Astrocyte (in vitro differentiated cells and primary cell): Measurements from ENCODE around the gene RAB3A. TPM values are rescaled to one million over a fixed set of nuclear protein-coding genes. Genes with fewer than 3 reads are reported as not detected.
A peak's percentile ranks its signal among the peaks of the same experiment; 100 is the strongest.

ENCODE experiments used
- DNase-seq: peaks from one replicate; pipeline ENCODE4 v3.0.0-alpha.2; 2010; ENCODE audit warnings: low read depth
- FAIRE-seq: peaks from 2 replicates; lab custom pipeline; 2011; peaks lifted over from hg19 to GRCh38; lab: Jason Lieb, UNC
- H2AFZ ChIP-seq: 2 replicates; pipeline ENCODE4 v1.6.0; 2012; ENCODE audit warnings: low read depth, low read length, inconsistent platforms
- H3K27ac ChIP-seq: 2 replicates; pipeline ENCODE4 v1.5.1; 2011; ENCODE audit warnings: low read depth, low read length, inconsistent platforms
- H3K27me3 ChIP-seq: 2 replicates; pipeline ENCODE4 v1.6.0; 2011; ENCODE audit warnings: low read length, inconsistent platforms; ENCODE audit not compliant: insufficient read depth
- H3K36me3 ChIP-seq: 2 replicates; pipeline ENCODE4 v1.5.1; 2011; ENCODE audit warnings: low read length, inconsistent platforms; ENCODE audit not compliant: insufficient read depth
- H3K4me1 ChIP-seq: 2 replicates; pipeline ENCODE4 v1.5.1; 2011; ENCODE audit warnings: low read length, inconsistent platforms; ENCODE audit not compliant: insufficient read depth
- H3K4me2 ChIP-seq: 2 replicates; pipeline ENCODE4 v1.6.0; 2012; ENCODE audit warnings: low read length, inconsistent platforms
- H3K4me3 ChIP-seq: 2 replicates; pipeline ENCODE4 v1.5.1; 2011; ENCODE audit warnings: low read depth, mild to moderate bottlenecking, low read length, inconsistent platforms; ENCODE audit not compliant: insufficient read depth
- H3K79me2 ChIP-seq: 2 replicates; pipeline ENCODE4 v1.6.0; 2012; ENCODE audit warnings: mild to moderate bottlenecking, low read length, inconsistent platforms; ENCODE audit not compliant: insufficient read depth
- H3K9ac ChIP-seq: 2 replicates; pipeline ENCODE4 v1.6.0; 2012; ENCODE audit warnings: mild to moderate bottlenecking, low read length, inconsistent platforms
- H3K9me3 ChIP-seq: 2 replicates; pipeline ENCODE4 v1.5.1; 2012; ENCODE audit warnings: low read depth, mild to moderate bottlenecking, low read length, inconsistent platforms; ENCODE audit not compliant: insufficient read depth
- H4K20me1 ChIP-seq: 2 replicates; pipeline ENCODE4 v1.6.0; 2012; ENCODE audit warnings: low read length, inconsistent platforms; ENCODE audit not compliant: insufficient read depth
- H3K27ac Mint-ChIP-seq: one replicate; pipeline ENCODE4 v1.8.0; 2021; ENCODE audit warnings: mild to moderate bottlenecking, mixed read lengths; ENCODE audit not compliant: unreplicated experiment
- H3K27me3 Mint-ChIP-seq: one replicate; pipeline ENCODE4 v1.8.0; 2021; ENCODE audit warnings: low read depth, mixed read lengths; ENCODE audit not compliant: unreplicated experiment
- H3K36me3 Mint-ChIP-seq: one replicate; pipeline ENCODE4 v1.8.0; 2021; ENCODE audit warnings: low read depth, mixed read lengths; ENCODE audit not compliant: unreplicated experiment
- H3K4me1 Mint-ChIP-seq: one replicate; pipeline ENCODE4 v1.8.0; 2021; ENCODE audit warnings: low read depth, mixed read lengths; ENCODE audit not compliant: unreplicated experiment
- H3K4me3 Mint-ChIP-seq: one replicate; pipeline ENCODE4 v1.8.0; 2021; ENCODE audit warnings: mild to moderate bottlenecking, moderate library complexity, mixed read lengths; ENCODE audit not compliant: unreplicated experiment
- H3K9me3 Mint-ChIP-seq: one replicate; pipeline ENCODE4 v1.8.0; 2021; ENCODE audit warnings: mild to moderate bottlenecking, mixed read lengths; ENCODE audit not compliant: unreplicated experiment
- CTCF ChIP-seq: IDR thresholded peaks from 2 replicates; pipeline ENCODE4 v1.5.1; 2011; ENCODE audit warnings: low read depth, mild to moderate bottlenecking, inconsistent platforms, low read length, moderate library complexity; ENCODE audit not compliant: insufficient read depth
- EZH2 ChIP-seq: IDR thresholded peaks from 2 replicates; pipeline ENCODE4 v1.6.1; 2012; ENCODE audit warnings: mild to moderate bottlenecking, low read length, inconsistent platforms; ENCODE audit not compliant: insufficient read depth
- total RNA-seq: library from RNA; stranded (reverse); gene quantifications from 2 replicates; pipeline ENCODE4 v1.2.1, GENCODE V29; 2021

Gene RAB3A
- total RNA-seq, 1 donor from 2014 or later: 7.5 TPM

DNA sequence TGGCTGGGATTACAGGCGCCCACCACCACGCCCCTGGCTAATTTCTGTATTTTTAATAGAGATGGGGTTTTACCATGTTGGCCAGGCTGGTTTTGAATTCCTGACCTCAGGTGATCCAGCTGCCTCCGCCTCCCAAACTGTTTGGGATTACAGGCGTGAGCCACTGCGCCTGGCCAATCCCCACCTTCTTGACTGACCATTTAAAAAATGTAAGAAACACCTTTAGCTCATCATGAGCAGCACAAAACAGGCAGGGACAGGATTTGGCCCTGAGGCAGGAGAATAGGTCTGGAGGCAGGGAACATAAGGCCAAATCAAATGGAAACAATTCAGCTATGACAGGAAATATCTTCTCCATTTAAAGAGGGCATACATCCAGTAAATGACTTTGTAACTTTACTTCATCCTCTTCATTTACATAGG lies 12.2 kb downstream of the RAB3A start:
- Histone ChIP-seq H3K4me1 (peaks cover 9% of the 10 kb centered on the region), H4K20me1 (peaks cover 6% of the 10 kb centered on the region), H3K27ac (peak overlapping the region; percentile 75), H3K9ac (peak overlapping the region; percentile 84), H3K4me3 (peak overlapping the region; percentile 71), H3K79me2 (peaks cover 7% of the 10 kb centered on the region), H3K36me3 (no peaks in the 10 kb centered on the region), H3K4me2 (peak overlapping the region; percentile 89), H3K27me3 (no peaks in the 10 kb centered on the region), H3K9me3 (no peaks in the 10 kb centered on the region), H2AFZ (peak overlapping the region; percentile 54)
- Mint-ChIP-seq H3K27ac (no peak overlapping the region), H3K36me3 (no peaks in the 10 kb centered on the region), H3K4me1 (peaks cover 3% of the 10 kb centered on the region), H3K4me3 (no peak overlapping the region), H3K9me3 (no peaks in the 10 kb centered on the region), H3K27me3 (no peaks in the 10 kb centered on the region)
- no peak for DNase-seq
- peak; percentile 20 for FAIRE-seq
- TF ChIP-seq CTCF: no peak
- no peak for TF ChIP-seq EZH2

DNA sequence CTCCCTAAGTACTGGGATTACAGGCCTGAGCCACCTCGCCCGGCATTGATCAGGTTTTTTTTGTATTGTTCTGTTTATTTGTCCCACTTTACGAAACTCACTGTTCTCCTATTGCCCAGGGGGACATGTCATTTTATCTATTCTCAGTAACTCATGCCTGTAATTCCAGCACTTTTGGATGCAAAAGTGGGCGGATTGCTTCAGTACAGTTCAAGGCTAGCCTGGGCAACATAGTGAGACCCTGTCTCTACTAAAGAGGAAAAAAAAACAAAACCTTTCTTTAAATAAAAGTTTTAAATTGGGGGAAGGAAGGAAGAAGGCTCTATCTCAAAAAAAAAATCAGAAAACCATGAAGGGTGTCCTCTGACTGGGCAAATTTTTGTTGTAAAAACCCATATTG lies 13.6 kb downstream of the RAB3A start:
- H3K27me3 ChIP-seq: no peaks in the 10 kb centered on the region
- TF ChIP-seq EZH2: no peak
- TF ChIP-seq CTCF: no peak
- FAIRE-seq: no peak
- H3K27ac ChIP-seq: no peak overlapping the region
- H3K36me3 ChIP-seq: no peaks in the 10 kb centered on the region
- Mint-ChIP-seq H3K27ac (no peak overlapping the region), H3K36me3 (no peaks in the 10 kb centered on the region), H3K4me3 (no peak overlapping the region), H3K4me1 (peaks cover 3% of the 10 kb centered on the region), H3K27me3 (no peaks in the 10 kb centered on the region), H3K9me3 (no peaks in the 10 kb centered on the region)
- peaks cover 7% of the 10 kb centered on the region for H3K79me2 ChIP-seq
- peaks cover 9% of the 10 kb centered on the region for H3K4me1 ChIP-seq
- no peaks in the 10 kb centered on the region for H3K9me3 ChIP-seq
- H4K20me1 ChIP-seq: no peaks in the 10 kb centered on the region
- H3K4me2 ChIP-seq: no peak overlapping the region
- no peak overlapping the region for H3K4me3 ChIP-seq
- no peak for DNase-seq
- no peak overlapping the region for H3K9ac ChIP-seq
- H2AFZ ChIP-seq: no peak overlapping the region

DNA sequence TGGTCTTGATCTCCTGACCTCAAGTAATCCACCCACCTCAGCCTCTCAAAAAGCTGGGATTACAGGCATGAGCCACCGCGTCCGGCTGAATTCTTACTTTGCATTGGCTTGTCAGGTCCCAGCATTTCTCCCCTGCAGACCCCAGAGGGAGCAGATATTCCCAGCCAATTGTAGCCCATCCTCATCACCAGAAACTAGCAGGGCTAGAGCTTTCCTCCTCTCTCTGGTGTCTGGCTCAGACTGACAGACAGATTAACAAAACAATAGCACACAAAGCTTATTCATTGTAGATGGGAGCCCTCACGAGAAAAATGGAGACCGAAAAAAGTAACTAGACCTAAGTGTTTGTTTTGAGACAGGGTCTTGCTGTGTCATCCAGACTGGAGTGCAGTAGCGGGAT lies 18.3 kb downstream of the RAB3A start:
- Mint-ChIP-seq H3K36me3 (no peaks in the 10 kb centered on the region), H3K27ac (no peak overlapping the region), H3K4me1 (no peaks in the 10 kb centered on the region), H3K4me3 (no peak overlapping the region), H3K9me3 (no peaks in the 10 kb centered on the region), H3K27me3 (no peaks in the 10 kb centered on the region)
- no peak for FAIRE-seq
- TF ChIP-seq CTCF (no peak), EZH2 (no peak)
- no peak overlapping the region for H2AFZ ChIP-seq
- H3K4me2 ChIP-seq: no peak overlapping the region
- no peak overlapping the region for H3K27ac ChIP-seq
- no peaks in the 10 kb centered on the region for H3K4me1 ChIP-seq
- H3K36me3 ChIP-seq: no peaks in the 10 kb centered on the region
- no peaks in the 10 kb centered on the region for H3K27me3 ChIP-seq
- H3K4me3 ChIP-seq: no peak overlapping the region
- no peak overlapping the region for H3K9ac ChIP-seq
- no peaks in the 10 kb centered on the region for H3K9me3 ChIP-seq
- no peaks in the 10 kb centered on the region for H3K79me2 ChIP-seq
- DNase-seq: no peak
- no peaks in the 10 kb centered on the region for H4K20me1 ChIP-seq
